GM21619 (cell line): ENCODE data around the gene MAP4.
"Not testable (repeated sequence)": the region's sequence is repeated elsewhere in the genome, so short reads cannot be mapped to it uniquely, and the experiment has no call there.

ENCODE experiments used
- ATAC-seq: cut with Tn5 transposase; IDR thresholded peaks from one replicate; pipeline ENCODE4 v1.9.1; 2021; ENCODE audit not compliant: unreplicated experiment

Gene MAP4

GRCh38 chr3:48016301-48016973, at the start of gene MAP4:
Gene MAP4 (minus strand): TSS chr3:48016416. CDS start chr3:47998860, 17,556 bp downstream.
- no peak for ATAC-seq

- no peak for ATAC-seq
These were observed 48.8 kb upstream of the MAP4 start for GRCh38 chr3:48065035-48065434.

GRCh38 chr3:48064292-48064829, 48.1 kb upstream of the MAP4 start:
- ATAC-seq: no peak

GRCh38 chr3:48061586-48061985, 45.4 kb upstream of the MAP4 start:
- not testable (repeated sequence) for ATAC-seq

- ATAC-seq: no peak
These were observed 41.9 kb upstream of the MAP4 start for GRCh38 chr3:48058091-48058490.

GRCh38 chr3:48057521-48057920, 41.3 kb upstream of the MAP4 start:
- ATAC-seq: no peak

- ATAC-seq: no peak
These were observed 31.7 kb upstream of the MAP4 start for GRCh38 chr3:48047841-48048464.

GRCh38 chr3:48042071-48042760, 26.0 kb upstream of the MAP4 start:
- no peak for ATAC-seq

GRCh38 chr3:48039487-48040190, 23.4 kb upstream of the MAP4 start:
- ATAC-seq: no peak

- no peak for ATAC-seq
These were observed 22.8 kb upstream of the MAP4 start for GRCh38 chr3:48038971-48039481.

- ATAC-seq: no peak
These were observed 17.8 kb upstream of the MAP4 start for GRCh38 chr3:48034000-48034516.

GRCh38 chr3:48030188-48030587, 14.0 kb upstream of the MAP4 start:
- no peak for ATAC-seq

- ATAC-seq: no peak
These were observed 11.0 kb upstream of the MAP4 start for GRCh38 chr3:48026951-48027908.

GRCh38 chr3:48026098-48026497, 9.9 kb upstream of the MAP4 start:
- no peak for ATAC-seq

- no peak for ATAC-seq
These were observed 8.2 kb upstream of the MAP4 start for GRCh38 chr3:48024401-48024800.

- ATAC-seq: no peak
These were observed 7.2 kb upstream of the MAP4 start for GRCh38 chr3:48023377-48023776.

- ATAC-seq: no peak
These were observed 6.0 kb upstream of the MAP4 start for GRCh38 chr3:48022178-48022577.

GRCh38 chr3:48018841-48019240, 2.6 kb upstream of the MAP4 start:
- no peak for ATAC-seq

GRCh38 chr3:48015431-48016180, 610 bp downstream of the MAP4 start:
- no peak for ATAC-seq
